ENCODE data around the gene BTBD7. TPM values are rescaled to one million over a fixed set of nuclear protein-coding genes. Genes with fewer than 3 reads are reported as not detected.

Gene BTBD7
- total and polyA plus RNA-seq, 8 donors: 5.7 to 99.2 (median 25.6) TPM

- 83 to 89% (median 88%) methylated on average over 8 of the region's 8 CpGs for WGBS, 5 donors
- H3K9me3 ChIP-seq: no peaks in the 10 kb centered on the region
Observed at GRCh38 chr14:93347850-93348249, 15.0 kb upstream of the BTBD7 start.

GRCh38 chr14:93346926-93347721, 14.3 kb upstream of the BTBD7 start, which contains the start of gene COX8C:
COX8C (plus strand) TSS chr14:93347182; CDS start chr14:93347269, 87 bp downstream.
- no peaks in the 10 kb centered on the region for H3K36me3 ChIP-seq
- H3K4me3 ChIP-seq: no peak within 1 kb of the TSS
- no peak within 1 kb of the TSS for H3K27ac ChIP-seq
- intact Hi-C loops (cut with DNase I; ENCODE audit: low total_unique reads): no loop called here
- peaks cover 0 to 2% (median under 1%) of the 10 kb centered on the region in 4 donors for H3K9me3 ChIP-seq
- no peaks in the 10 kb centered on the region for H3K4me1 ChIP-seq
- TF ChIP-seq POLR2A (IDR thresholded peaks at IDR 0.05): no peak
- no peak for DNase-seq
- no peaks in the 10 kb centered on the region for H3K27me3 ChIP-seq
- WGBS, 5 donors: 95 to 98% (median 96%) methylated on average over 48 to 60 of the region's 60 CpGs

More at GRCh38 chr14:93347850-93348249, 15.0 kb upstream of the BTBD7 start:
- Histone ChIP-seq H3K36me3 (no peaks in the 10 kb centered on the region), H3K4me3 (no peak overlapping the region), H3K4me1 (no peaks in the 10 kb centered on the region), H3K27me3 (no peaks in the 10 kb centered on the region), H3K27ac (no peak overlapping the region)
- intact Hi-C loops (cut with DNase I; ENCODE audit: low total_unique reads): no loop called here
- TF ChIP-seq POLR2A (IDR thresholded peaks at IDR 0.05): no peak
- no peak for TF ChIP-seq POLR2AphosphoS5 (IDR thresholded peaks at IDR 0.05)
- no peak for TF ChIP-seq CTCF (IDR thresholded peaks at IDR 0.05)
- TF ChIP-seq EP300 (IDR thresholded peaks at IDR 0.05): no peak
- DNase-seq: no peak

GRCh38 chr14:93343797-93344196, 11.0 kb upstream of the BTBD7 start:
- Histone ChIP-seq H3K27ac (no peak overlapping the region), H3K36me3 (no peaks in the 10 kb centered on the region), H3K4me1 (no peaks in the 10 kb centered on the region), H3K9me3 (peaks cover 0 to 10% (median 3%) of the 10 kb centered on the region in 4 donors), H3K4me3 (no peak overlapping the region), H3K27me3 (no peaks in the 10 kb centered on the region)
- no peak for DNase-seq
- no peak for TF ChIP-seq POLR2A (IDR thresholded peaks at IDR 0.05)
- no peak for TF ChIP-seq CTCF (IDR thresholded peaks at IDR 0.05)
- TF ChIP-seq EP300 (IDR thresholded peaks at IDR 0.05): no peak
- no peak for TF ChIP-seq POLR2AphosphoS5 (IDR thresholded peaks at IDR 0.05)
- WGBS, 5 donors: 59 to 68% (median 65%) methylated on average over 2 of the region's 2 CpGs
- intact Hi-C loops (cut with DNase I; ENCODE audit: low total_unique reads): no loop called here

- peaks cover 0 to 10% (median 3%) of the 10 kb centered on the region in 4 donors for H3K9me3 ChIP-seq
- WGBS, 5 donors: 43 to 54% (median 46%) methylated on average over 1 of the region's 1 CpG
- no peak for TF ChIP-seq POLR2AphosphoS5 (IDR thresholded peaks at IDR 0.05)
- no peak for TF ChIP-seq POLR2A (IDR thresholded peaks at IDR 0.05)
- TF ChIP-seq CTCF (IDR thresholded peaks at IDR 0.05): no peak
- TF ChIP-seq EP300 (IDR thresholded peaks at IDR 0.05): no peak
Observed at GRCh38 chr14:93343266-93343665, 10.4 kb upstream of the BTBD7 start.

GRCh38 chr14:93337884-93338283, 5.0 kb upstream of the BTBD7 start:
- H3K27me3 ChIP-seq: no peaks in the 10 kb centered on the region
- no peak for DNase-seq
- TF ChIP-seq POLR2AphosphoS5 (IDR thresholded peaks at IDR 0.05): no peak
- no peak for TF ChIP-seq CTCF (IDR thresholded peaks at IDR 0.05)
- TF ChIP-seq EP300 (IDR thresholded peaks at IDR 0.05): no peak
- TF ChIP-seq POLR2A (IDR thresholded peaks at IDR 0.05): no peak
- no peak overlapping the region for H3K4me3 ChIP-seq
- H3K4me1 ChIP-seq: peaks cover 0 to 13% (median 12%) of the 10 kb centered on the region in 4 donors
- no peak overlapping the region for H3K27ac ChIP-seq
- 95 to 100% (median 97%) methylated on average over 6 to 7 of the region's 7 CpGs for WGBS, 5 donors
- no peaks in the 10 kb centered on the region for H3K36me3 ChIP-seq
- intact Hi-C loops (cut with DNase I; ENCODE audit: low total_unique reads): no loop called here
- peaks cover 0 to 12% (median 5%) of the 10 kb centered on the region in 4 donors for H3K9me3 ChIP-seq

More at GRCh38 chr14:93343266-93343665, 10.4 kb upstream of the BTBD7 start:
- Histone ChIP-seq H3K27me3 (no peaks in the 10 kb centered on the region), H3K36me3 (no peaks in the 10 kb centered on the region), H3K4me3 (no peak overlapping the region), H3K27ac (no peak overlapping the region), H3K4me1 (no peaks in the 10 kb centered on the region)
- intact Hi-C loops (cut with DNase I; ENCODE audit: low total_unique reads): no loop called here
- no peak for DNase-seq

Data from stomach (tissue), 9 donors.